ENCODE data around the gene SCLT1.

Gene SCLT1

DNA sequence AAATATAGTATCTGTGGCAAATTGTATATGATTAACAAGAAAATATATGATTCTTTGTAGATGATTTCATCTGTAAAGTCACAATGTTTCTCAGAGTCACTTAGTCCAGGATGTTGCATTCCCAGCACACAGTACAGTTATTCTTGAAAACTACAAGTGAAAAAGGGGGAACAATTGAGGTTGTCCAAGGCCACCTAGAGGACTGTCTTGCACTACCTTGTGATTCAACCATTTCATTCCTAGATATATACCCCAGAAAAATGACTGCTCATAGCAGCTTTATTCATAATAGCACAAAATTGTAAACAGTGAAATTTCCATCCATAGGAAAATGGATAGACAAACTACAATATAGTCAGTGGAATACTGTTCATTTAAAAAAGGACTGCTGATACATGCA, 18.6 kb upstream of the SCLT1 start:
- no peaks in the 10 kb centered on the region for H3K9me2 ChIP-seq (replicated peaks; ENCODE audit: insufficient read depth, low read length)
- TF ChIP-seq EZH2 (optimal IDR thresholded peaks at IDR 0.05; ENCODE audit: low read depth, low read length), result no peak
- TF ChIP-seq EZH2phosphoT487 (IDR thresholded peaks at IDR 0.05; ENCODE audit: low read length), result no peak
- TF ChIP-seq CTCF (IDR thresholded peaks at IDR 0.05; ENCODE audit: low read length), result no peak
- no peak for DNase-seq

GRCh38 chr4:129110931-129111330, 17.6 kb upstream of the SCLT1 start:
- Histone ChIP-seq H3K27ac (ENCODE audit: low read length) (no peak overlapping the region), H3K79me2 (ENCODE audit: low read length) (no peaks in the 10 kb centered on the region), H3K9me2 (replicated peaks; ENCODE audit: insufficient read depth, low read length) (no peaks in the 10 kb centered on the region), H4K20me1 (ENCODE audit: insufficient read depth, low read length) (no peaks in the 10 kb centered on the region), H3K9ac (ENCODE audit: low read length) (no peak overlapping the region), H3K4me2 (ENCODE audit: low read depth, low read length) (no peak overlapping the region), H3K36me3 (replicated peaks; ENCODE audit: insufficient read depth, low read length) (no peaks in the 10 kb centered on the region), H3K27me3 (replicated peaks; ENCODE audit: insufficient read depth, low read length) (no peaks in the 10 kb centered on the region), H3F3A (ENCODE audit: insufficient read depth, low read length) (no peaks in the 10 kb centered on the region), H3K4me1 (ENCODE audit: low read length) (no peaks in the 10 kb centered on the region), H3K9me3 (replicated peaks; ENCODE audit: insufficient read depth, low read length) (no peaks in the 10 kb centered on the region), H3K4me3 (ENCODE audit: low read length) (no peak overlapping the region), H2AFZ (ENCODE audit: low read length) (no peak overlapping the region)
- no peak for DNase-seq
- no peak for TF ChIP-seq CTCF (IDR thresholded peaks at IDR 0.05; ENCODE audit: low read length)
- no peak for TF ChIP-seq EZH2phosphoT487 (IDR thresholded peaks at IDR 0.05; ENCODE audit: low read length)
- no peak for TF ChIP-seq EZH2 (optimal IDR thresholded peaks at IDR 0.05; ENCODE audit: low read depth, low read length)

More for the DNA sequence above, 18.6 kb upstream of the SCLT1 start:
- no peaks in the 10 kb centered on the region for H3K79me2 ChIP-seq (ENCODE audit: low read length)
- no peak overlapping the region for H3K4me3 ChIP-seq (ENCODE audit: low read length)
- H3K27ac ChIP-seq (ENCODE audit: low read length), result no peak overlapping the region
- no peaks in the 10 kb centered on the region for H3K9me3 ChIP-seq (replicated peaks; ENCODE audit: insufficient read depth, low read length)
- no peaks in the 10 kb centered on the region for H4K20me1 ChIP-seq (ENCODE audit: insufficient read depth, low read length)
- H3K36me3 ChIP-seq (replicated peaks; ENCODE audit: insufficient read depth, low read length), result no peaks in the 10 kb centered on the region
- no peaks in the 10 kb centered on the region for H3K27me3 ChIP-seq (replicated peaks; ENCODE audit: insufficient read depth, low read length)
- no peaks in the 10 kb centered on the region for H3K4me1 ChIP-seq (ENCODE audit: low read length)
- H2AFZ ChIP-seq (ENCODE audit: low read length), result no peak overlapping the region
- H3K9ac ChIP-seq (ENCODE audit: low read length), result no peak overlapping the region
- H3F3A ChIP-seq (ENCODE audit: insufficient read depth, low read length), result no peaks in the 10 kb centered on the region
- no peak overlapping the region for H3K4me2 ChIP-seq (ENCODE audit: low read depth, low read length)

- H3K9ac ChIP-seq (ENCODE audit: low read length), result no peak overlapping the region
- H3K36me3 ChIP-seq (replicated peaks; ENCODE audit: insufficient read depth, low read length), result no peaks in the 10 kb centered on the region
- H3K27me3 ChIP-seq (replicated peaks; ENCODE audit: insufficient read depth, low read length), result no peaks in the 10 kb centered on the region
- H3K9me2 ChIP-seq (replicated peaks; ENCODE audit: insufficient read depth, low read length), result no peaks in the 10 kb centered on the region
- H3K4me3 ChIP-seq (ENCODE audit: low read length), result no peak overlapping the region
- DNase-seq, result no peak
- no peaks in the 10 kb centered on the region for H3F3A ChIP-seq (ENCODE audit: insufficient read depth, low read length)
- H2AFZ ChIP-seq (ENCODE audit: low read length), result no peak overlapping the region
- no peak overlapping the region for H3K27ac ChIP-seq (ENCODE audit: low read length)
- no peaks in the 10 kb centered on the region for H3K79me2 ChIP-seq (ENCODE audit: low read length)
- no peak overlapping the region for H3K4me2 ChIP-seq (ENCODE audit: low read depth, low read length)
- no peaks in the 10 kb centered on the region for H3K4me1 ChIP-seq (ENCODE audit: low read length)
- TF ChIP-seq CTCF (IDR thresholded peaks at IDR 0.05; ENCODE audit: low read length) (no peak), EZH2phosphoT487 (IDR thresholded peaks at IDR 0.05; ENCODE audit: low read length) (no peak)
- H3K9me3 ChIP-seq (replicated peaks; ENCODE audit: insufficient read depth, low read length), result no peaks in the 10 kb centered on the region
- H4K20me1 ChIP-seq (ENCODE audit: insufficient read depth, low read length), result no peaks in the 10 kb centered on the region
Observed at GRCh38 chr4:129109965-129110824, 16.9 kb upstream of the SCLT1 start.
